Adrenal gland (tissue), 5 donors: ENCODE measurements around the gene PANK2.

ENCODE experiments used
- POLR2A ChIP-seq, 2 donors: fragments of 450-650 bp; IDR thresholded peaks; one replicate each; pipeline ENCODE4 v1.6.1; 2017; ENCODE audit warnings: antibody characterized with exemption in 2 of 2, mild to moderate bottlenecking in 2 of 2, moderate library complexity in 1 of 2
- TF ChIP-seq, protein P1 (sequence below), 6 experiments: fragments of 450-650 bp in 4 of 6; fragments of 200-600 bp in 2 of 6; sonication (generic) in 1 of 6; IDR thresholded peaks; 1 replicate in 5 of 6; 2 replicates in 1 of 6; pipeline versions ENCODE4 v1.5.1 to v1.8.0; 2016 to 2021; ENCODE audit warnings: antibody characterized with exemption in 6 of 6, mild to moderate bottlenecking in 2 of 6, moderate library complexity in 1 of 6
- donor health status: DM: no; HTN: no; CAD: no.

DNA sequence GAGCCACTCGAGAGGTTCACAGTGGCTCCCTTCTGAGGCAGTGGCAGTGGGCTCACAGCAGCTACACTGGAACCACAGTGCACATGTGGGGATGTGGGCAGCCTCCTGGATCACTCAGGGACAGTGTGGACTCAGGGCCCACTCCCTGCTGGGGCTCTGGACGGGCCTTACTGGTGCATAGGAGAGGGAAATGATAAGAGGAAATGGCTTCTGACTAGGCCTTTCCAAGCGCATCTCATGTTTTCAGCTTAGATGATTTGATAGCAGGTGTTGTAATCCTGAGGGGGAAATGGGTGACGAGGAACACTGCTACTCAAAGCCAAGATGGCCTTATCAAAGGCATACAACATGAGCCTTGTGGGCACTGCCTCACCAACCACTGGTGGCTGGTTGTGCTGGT, 44.0 kb downstream of the PANK2 start:
- TF ChIP-seq, protein P1, sequence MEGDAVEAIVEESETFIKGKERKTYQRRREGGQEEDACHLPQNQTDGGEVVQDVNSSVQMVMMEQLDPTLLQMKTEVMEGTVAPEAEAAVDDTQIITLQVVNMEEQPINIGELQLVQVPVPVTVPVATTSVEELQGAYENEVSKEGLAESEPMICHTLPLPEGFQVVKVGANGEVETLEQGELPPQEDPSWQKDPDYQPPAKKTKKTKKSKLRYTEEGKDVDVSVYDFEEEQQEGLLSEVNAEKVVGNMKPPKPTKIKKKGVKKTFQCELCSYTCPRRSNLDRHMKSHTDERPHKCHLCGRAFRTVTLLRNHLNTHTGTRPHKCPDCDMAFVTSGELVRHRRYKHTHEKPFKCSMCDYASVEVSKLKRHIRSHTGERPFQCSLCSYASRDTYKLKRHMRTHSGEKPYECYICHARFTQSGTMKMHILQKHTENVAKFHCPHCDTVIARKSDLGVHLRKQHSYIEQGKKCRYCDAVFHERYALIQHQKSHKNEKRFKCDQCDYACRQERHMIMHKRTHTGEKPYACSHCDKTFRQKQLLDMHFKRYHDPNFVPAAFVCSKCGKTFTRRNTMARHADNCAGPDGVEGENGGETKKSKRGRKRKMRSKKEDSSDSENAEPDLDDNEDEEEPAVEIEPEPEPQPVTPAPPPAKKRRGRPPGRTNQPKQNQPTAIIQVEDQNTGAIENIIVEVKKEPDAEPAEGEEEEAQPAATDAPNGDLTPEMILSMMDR (IDR thresholded peaks at IDR 0.05) = no peak
- no peak for TF ChIP-seq POLR2A (IDR thresholded peaks at IDR 0.05)
